ENCODE results near the gene SORBS1.

The SORBS1 gene

GRCh38 chr10:95406651-95407280 lies 154.4 kb downstream of the SORBS1 start:
- no peak for DNase-seq

- no peak for DNase-seq
Observed at GRCh38 chr10:95405655-95406054, 155.5 kb downstream of the SORBS1 start.

GRCh38 chr10:95404864-95405263 lies 156.3 kb downstream of the SORBS1 start:
- DNase-seq: no peak

GRCh38 chr10:95404462-95404858 lies 156.7 kb downstream of the SORBS1 start:
- DNase-seq: no peak

GRCh38 chr10:95403700-95404461 lies 157.3 kb downstream of the SORBS1 start:
- no peak for DNase-seq

GRCh38 chr10:95401704-95402469 lies 159.3 kb downstream of the SORBS1 start:
- no peak for DNase-seq

GRCh38 chr10:95400787-95401186 lies 160.4 kb downstream of the SORBS1 start:
- DNase-seq: no peak

GRCh38 chr10:95399183-95399582 lies 162.0 kb downstream of the SORBS1 start:
- no peak for DNase-seq

GRCh38 chr10:95397747-95398146 lies 163.4 kb downstream of the SORBS1 start:
- no peak for DNase-seq

- no peak for DNase-seq
Observed at GRCh38 chr10:95395947-95396449, 165.2 kb downstream of the SORBS1 start.

- DNase-seq: no peak
Observed at GRCh38 chr10:95394161-95394880, 166.8 kb downstream of the SORBS1 start.

- DNase-seq: no peak
Observed at GRCh38 chr10:95392681-95393164, 168.4 kb downstream of the SORBS1 start.

- no peak for DNase-seq
Observed at GRCh38 chr10:95392217-95392584, 169.0 kb downstream of the SORBS1 start.

GRCh38 chr10:95391581-95392216 lies 169.5 kb downstream of the SORBS1 start:
- DNase-seq: no peak

- DNase-seq: no peak
Observed at GRCh38 chr10:95391164-95391563, 170.0 kb downstream of the SORBS1 start.

GRCh38 chr10:95389982-95390381 lies 171.2 kb downstream of the SORBS1 start:
- DNase-seq: no peak

- DNase-seq: no peak
Observed at GRCh38 chr10:95389176-95389575, 172.0 kb downstream of the SORBS1 start.

- DNase-seq: no peak
Observed at GRCh38 chr10:95388539-95388938, 172.6 kb downstream of the SORBS1 start.

GRCh38 chr10:95388109-95388471 lies 173.1 kb downstream of the SORBS1 start:
- no peak for DNase-seq

GRCh38 chr10:95384011-95384704 lies 177.0 kb downstream of the SORBS1 start:
- DNase-seq: no peak

- no peak for DNase-seq
Observed at GRCh38 chr10:95382596-95382995, 178.6 kb downstream of the SORBS1 start.

GRCh38 chr10:95382174-95382573 lies 179.0 kb downstream of the SORBS1 start:
- no peak for DNase-seq
